ENCODE data around the gene RTRAF. TPM values are rescaled to one million over a fixed set of nuclear protein-coding genes. Genes with fewer than 3 reads are reported as not detected.

The RTRAF gene
- total RNA-seq, 1 donor from 2014 or later: 33.0 TPM

DNA sequence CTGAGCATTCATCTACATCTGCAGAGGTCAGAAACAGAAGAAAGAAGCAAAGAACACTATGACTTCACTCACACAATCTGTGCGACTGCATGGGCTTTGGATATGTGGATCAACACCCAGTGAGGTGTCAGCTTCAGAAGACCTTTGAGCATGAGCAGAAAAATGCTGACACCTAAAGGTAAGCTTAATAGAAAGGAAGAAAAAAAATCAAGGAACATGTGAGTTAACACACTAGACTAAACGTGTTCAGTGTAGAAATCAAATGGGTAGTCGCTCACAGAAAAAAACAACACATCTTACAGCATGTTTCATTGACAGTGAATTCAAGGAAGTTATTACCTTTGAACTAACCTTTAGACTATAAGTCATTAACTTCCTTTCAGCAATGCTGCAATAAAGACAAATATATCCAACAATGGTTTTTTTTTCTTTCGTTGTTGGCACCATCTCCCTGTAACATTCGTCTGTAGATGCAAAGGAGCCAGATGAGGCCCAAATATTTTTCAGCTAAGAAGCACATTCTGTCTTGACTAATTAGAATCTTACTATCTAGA lies 30.9 kb downstream of the RTRAF start:
- no peak for FAIRE-seq

DNA sequence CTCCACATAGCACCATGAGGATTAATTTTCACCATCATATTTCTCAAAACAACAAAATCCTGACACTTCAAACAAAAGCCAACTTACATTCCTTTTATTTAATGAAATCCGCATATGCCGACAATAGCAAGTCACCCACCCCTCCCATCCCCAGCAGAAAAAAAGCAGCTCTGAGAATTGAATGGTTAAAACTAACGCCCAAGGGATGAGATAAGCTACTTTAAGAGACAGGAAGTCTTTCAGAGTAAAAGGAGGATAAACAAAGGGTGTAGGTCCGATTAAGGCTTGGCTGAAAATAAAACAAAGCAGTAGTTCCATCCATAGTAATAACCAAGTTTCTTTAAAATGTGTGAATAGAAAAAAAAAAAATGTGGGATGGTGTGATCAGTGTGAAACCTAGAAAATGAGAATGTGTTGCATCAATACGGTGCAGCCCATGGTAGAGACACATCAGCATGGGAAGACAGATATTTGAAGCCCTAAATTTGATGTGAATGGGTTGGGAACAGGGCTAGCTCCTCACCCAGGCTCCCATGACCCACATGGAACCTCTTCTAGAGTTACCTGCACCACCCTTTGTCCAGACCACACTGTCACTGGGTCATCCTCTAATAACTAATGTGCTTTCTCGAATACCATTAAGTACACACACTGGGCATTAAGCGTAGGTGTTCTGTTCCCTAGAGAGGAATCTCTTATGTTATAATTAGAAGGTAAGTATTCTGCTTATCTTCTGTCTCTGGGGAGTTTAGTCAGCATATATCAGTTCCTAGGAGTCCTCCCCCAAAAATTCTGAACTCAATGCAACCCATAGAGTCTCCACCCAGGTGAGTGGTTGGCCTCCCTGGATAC lies 31.7 kb downstream of the RTRAF start:
- DNase-seq (ENCODE audit: low spot score in 2 of 2): no peak
- no peak for FAIRE-seq

More for the DNA sequence above, 30.9 kb downstream of the RTRAF start:
- no peak for DNase-seq (ENCODE audit: low spot score in 2 of 2)

DNA sequence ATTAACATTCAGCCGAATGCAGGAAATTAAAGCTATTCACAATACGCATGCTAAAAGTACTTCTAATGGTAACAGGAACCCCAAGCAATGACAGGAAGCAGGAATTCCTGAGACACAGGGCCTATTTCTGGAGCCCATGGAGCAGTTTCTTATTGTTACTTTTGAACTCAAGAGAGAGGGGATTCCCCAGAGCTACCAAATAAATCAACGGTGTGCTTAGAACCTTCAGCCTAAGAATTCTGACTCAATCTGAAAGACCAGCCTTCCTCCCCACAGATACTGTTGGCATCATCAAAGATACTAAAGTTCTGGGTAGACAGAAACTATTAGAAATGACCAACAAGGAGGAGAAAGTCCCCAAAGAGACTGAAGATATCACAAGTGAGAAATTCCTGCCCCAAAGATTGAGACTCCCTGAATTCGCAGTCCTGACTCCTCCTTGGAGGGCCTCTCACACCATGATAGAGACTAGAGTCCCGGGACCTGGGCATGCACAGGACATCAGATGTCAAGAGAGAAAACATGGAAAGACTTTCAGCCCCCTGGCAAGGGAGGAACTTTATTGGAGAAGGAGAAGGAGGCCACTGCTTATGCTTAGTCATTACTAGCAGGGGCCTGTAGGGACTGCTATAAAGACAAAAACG lies 32.7 kb downstream of the RTRAF start:
- no peak for FAIRE-seq
- DNase-seq (ENCODE audit: low spot score in 2 of 2): no peak

DNA sequence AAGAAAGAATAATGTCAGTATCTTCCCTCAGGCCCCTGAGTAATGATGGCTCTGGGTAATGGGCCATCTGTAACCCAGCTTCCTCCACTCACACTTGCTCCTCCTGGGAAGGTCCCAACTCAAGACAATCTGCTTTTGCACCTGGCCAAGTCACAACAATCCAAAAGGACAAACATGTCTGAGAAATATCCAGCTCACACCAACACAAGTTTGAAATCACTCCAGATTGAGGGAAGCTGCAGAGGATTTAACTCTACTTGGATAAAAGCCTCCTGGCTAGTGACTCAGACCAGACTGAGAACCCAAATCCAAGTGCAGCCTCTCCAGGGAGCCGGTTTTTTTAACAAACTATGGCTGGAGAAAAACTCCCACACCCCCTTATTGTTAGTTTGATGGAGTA lies 34.2 kb downstream of the RTRAF start:
- FAIRE-seq (no peak), DNase-seq (ENCODE audit: low spot score in 2 of 2) (no peak)

DNA sequence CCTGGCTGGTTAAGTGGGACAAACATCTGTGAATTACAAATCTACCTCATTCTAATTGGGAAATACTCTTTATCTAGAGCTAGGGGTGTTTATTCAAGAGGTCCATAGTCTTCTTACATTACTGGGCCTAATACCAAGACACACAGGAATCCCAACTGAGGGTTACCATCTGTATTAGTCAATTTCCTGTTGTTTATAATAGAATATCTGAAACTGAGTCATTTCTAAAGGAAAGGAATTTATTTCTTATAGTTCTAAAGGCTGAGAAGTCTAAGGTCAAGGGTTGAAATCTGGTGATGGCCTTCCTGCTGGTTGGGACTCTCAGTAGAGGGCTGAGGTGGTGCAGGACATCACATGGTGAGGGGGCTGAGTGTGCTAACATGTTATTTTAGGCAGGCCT lies 36.0 kb downstream of the RTRAF start:
- FAIRE-seq (no peak), DNase-seq (ENCODE audit: low spot score in 2 of 2) (no peak)

DNA sequence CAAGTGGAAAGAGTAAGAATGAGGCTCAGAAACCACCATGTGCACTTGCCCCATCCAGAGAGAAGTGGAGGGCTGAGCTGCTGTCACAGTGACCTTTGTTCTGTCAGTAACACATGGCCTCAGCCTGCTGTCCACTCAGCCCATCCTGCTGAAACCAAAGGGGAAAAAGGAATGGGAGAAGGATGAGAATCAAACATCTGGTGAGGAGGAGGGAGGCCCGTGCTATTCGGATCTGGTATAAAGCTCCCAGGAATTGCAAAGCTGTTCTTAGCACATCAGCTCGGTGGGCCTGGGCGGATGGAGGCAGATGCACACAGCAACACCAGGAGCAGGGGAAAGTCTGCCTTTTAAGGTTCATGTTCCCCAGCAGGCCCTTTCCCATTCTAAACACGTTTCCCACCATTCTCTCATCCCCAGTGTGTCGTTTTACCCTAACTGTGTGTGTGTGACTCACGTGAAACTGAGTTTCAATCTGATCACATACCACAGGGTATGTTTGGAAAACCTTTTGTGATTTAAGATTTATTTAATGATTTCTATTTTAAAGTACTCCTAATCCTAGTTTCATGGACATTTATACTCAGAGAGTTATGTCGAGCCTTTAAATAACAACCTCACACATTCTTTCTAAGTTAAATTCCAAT lies 36.8 kb downstream of the RTRAF start:
- FAIRE-seq: no peak
- no peak for DNase-seq (ENCODE audit: low spot score in 2 of 2)

DNA sequence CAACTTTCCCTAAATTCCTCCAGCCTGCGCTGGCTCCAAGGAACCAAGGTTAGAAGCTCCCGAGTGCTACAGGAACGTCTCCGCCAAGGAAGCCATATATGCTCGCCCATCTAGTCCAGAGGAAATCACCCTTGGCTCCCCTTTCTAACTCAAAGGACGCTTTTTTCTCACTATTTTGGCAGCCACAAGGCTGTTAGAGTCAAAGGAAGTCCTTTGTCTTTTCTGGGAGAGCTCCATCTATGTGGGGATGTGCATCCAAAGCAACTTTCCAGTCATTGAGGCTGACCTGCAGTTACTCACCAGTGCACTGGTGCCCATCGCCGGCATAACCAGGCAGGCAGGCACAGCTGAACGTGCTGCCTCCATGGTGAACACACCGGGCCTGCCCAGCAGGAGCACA lies 37.6 kb downstream of the RTRAF start:
- FAIRE-seq (no peak), DNase-seq (ENCODE audit: low spot score in 2 of 2) (peak in 1 of 2 donors; percentile 32)

DNA sequence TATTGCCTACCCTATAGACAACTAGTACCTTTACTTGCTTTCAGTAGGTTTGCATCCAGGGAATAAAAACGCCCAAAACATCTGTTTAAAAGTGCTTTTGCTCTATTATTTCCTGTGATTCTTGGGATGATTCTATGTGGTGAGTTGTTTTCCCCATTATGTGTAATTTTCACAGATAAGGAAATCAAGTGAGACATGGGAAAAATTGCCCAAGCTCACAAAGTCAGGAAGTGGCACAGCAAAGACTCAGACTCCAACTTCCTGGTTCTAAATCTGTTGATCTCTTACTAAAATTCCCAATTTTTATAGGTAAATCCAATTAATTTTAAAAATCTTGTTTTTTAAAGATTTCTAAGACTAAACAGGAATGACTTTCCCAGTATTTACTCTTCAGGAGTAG lies 40.5 kb downstream of the RTRAF start:
- DNase-seq (ENCODE audit: low spot score in 2 of 2): no peak
- FAIRE-seq: no peak

DNA sequence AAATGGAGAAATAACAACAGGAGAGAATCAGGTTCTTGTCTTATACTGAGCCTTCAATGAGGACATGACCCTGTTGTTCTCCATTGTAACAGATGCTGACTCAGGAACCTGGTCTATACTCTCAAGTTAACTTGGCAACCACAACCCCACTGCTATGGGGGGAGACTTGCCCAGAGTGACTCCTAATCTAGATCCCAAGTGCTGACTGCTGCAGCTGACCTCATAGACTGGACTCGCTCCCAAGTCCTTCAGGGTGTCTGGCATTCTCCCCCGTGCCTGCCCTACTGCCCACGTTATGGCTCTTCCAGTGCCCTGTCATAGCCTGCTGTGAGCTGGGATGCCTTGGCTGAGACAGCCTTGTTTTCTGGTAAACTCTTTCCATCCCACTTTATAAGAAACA lies 42.4 kb downstream of the RTRAF start:
- DNase-seq (ENCODE audit: low spot score in 2 of 2) (no peak), FAIRE-seq (no peak)

DNA sequence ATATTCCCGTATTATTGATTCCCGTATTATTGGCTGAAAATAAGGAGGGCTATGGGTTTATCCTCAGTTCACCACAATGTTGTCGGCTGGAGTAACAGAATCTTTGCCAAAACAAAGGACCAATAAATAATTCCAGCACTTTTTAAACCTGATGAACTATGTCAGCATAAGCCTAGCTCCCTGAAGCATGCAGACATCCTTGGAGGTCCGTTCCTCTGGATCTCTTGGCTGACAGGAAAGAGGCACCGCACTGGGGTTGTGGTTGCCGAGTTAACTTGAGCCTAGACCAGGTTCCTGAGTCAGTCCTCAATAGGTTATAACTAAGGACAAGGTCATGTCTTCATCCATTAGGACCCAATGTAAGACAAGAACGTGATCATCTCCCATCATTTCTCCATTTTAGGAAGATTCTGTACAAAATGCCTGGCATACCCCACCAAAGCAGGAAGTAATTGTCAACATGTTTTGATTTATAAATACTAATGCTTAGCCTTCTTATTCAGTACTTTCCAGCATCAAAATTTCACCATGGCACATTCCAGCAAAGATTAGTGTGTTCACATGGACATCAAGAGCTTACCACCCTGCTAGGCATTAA lies 43.0 kb downstream of the RTRAF start:
- DNase-seq (ENCODE audit: low spot score in 2 of 2) (no peak), FAIRE-seq (no peak)

DNA sequence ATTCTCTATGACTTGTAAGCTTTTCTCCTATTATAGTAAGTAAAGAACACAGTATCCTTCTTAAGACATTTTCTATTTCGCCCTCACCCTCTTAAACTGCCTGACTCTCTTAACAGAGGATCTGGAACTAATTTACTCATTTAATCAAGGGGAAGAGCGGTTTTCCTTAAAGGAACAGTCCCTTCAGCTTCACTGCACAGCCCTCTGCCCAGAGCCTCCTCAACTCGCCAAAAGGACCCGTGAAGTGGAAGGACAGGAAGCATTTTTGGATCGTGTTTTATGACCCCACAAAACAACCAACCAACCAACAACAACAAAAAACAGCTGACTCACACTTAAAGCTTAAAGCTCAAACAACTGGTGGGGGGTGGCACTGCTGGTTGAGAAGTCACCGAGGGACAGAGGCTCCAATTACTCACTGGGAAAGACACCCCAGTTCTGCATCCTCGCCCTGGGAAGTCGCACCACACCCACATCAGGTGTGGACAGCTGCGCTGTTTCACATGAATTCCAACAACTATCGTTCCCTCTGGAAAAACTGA lies 43.8 kb downstream of the RTRAF start:
- FAIRE-seq (no peak), DNase-seq (ENCODE audit: low spot score in 2 of 2) (no peak)

DNA sequence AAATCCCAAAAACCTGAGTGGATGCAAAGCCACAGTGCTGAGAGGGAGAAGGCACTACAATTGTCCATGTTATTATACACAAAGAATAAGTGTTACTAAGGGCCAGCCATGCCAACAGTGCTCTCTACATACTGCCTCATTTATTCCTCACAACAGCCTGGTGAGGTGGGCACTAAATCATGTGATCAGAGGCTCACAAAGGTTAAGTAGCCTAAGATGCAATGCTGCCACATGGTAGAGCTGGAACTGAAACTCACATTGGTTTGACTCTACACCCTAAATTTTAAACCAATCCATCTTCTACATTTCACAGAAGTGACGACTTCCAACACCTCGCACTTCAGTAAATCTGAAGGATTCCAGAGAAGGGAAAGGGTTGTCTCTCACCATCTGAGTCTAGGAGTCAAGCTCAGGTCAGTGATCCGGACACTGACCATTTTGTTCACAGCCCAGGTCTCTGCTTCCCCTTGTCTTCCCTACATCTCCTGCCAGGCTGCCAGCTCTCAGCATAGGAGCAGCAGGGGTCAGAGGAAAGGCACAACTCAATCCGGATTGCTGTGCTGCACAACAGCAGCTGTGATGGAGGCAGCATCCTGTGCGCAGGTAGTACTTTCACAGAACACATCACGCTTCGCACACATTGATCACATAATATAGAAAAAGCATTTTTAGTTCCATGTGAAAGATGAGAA lies 49.9 kb downstream of the RTRAF start:
- FAIRE-seq (no peak), DNase-seq (ENCODE audit: low spot score in 2 of 2) (no peak)

DNA sequence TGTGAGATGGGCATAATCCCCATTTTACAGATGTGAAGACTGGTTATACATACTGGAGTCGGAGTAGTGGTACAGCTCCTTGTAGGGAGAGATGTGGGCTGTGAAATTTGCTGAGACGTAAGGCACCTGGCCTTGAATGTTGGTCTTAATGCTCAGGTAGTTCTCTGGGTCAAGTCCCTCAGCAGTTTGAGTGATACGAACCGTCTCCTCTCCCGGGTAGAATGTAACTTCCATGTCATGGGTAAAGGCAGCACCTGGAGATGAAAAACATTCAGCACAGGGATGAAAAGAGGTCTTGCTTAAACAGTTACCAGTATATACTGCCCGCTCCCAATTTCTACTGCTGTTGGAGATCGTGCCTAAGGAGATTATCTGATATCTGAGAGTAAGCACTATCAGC lies 51.3 kb downstream of the RTRAF start:
- FAIRE-seq (no peak), DNase-seq (ENCODE audit: low spot score in 2 of 2) (no peak)

DNA sequence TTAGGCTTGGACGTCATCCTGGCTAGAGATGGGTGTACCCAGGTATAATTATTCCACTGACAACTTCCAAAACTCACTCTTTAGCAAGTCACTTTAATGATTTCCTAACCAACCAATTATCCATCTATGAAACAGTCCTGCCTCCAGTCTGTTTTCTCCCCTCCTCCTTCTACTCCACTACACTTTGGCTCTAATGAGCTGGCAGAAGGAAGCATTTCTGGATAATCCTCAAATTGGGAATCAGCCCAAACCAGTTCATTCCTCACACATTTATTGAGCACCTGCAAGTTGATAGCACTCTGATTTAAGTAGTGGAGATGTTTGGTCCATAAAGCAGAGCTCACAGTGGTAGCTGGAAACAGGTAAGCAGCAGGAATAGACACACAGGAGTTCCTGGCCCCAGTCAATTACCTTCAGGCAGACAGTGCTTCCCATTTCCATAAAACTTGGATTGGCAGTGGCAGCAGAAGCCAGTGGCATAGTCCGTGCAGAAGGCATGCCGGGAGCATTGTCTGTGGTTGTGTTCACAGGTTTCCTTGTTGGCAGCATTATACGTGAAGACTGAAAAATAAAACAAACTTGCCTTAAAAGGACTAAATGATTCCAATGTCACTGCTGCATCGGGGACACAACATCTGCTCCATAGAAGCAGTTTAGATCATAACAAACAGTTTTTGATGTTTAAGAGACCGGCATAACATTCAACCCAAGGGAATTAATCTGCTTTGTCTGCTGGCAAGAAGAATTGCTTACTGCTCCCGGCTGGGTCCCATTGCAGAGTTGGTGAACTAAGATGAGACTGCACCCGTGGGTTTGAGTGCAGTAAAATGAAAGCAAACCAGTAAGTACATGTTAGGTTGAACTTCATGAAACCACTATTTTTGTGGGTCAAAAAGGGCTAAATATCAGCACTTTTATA lies 53.3 kb downstream of the RTRAF start:
- no peak for DNase-seq (ENCODE audit: low spot score in 2 of 2)
- FAIRE-seq: no peak

DNA sequence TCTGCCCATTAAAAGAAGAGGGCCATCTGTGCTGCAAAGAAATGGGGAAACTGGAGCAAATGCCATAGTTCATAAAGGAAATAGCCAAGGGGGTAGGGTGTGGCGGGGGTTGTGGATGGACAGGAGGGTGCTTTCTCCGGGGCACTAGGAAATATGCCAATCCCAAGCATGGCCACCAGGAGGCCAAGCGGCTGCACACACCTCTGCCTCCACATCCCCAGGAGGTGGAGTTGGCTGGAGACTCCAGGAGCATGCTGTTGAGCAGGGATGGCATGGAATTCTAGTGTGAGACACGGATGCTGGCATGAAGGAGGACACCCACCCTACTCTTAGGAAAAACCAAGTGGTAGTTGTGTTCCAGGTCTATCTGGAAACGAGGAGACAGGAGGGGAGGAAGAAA lies 54.3 kb downstream of the RTRAF start:
- DNase-seq (ENCODE audit: low spot score in 2 of 2): no peak

DNA sequence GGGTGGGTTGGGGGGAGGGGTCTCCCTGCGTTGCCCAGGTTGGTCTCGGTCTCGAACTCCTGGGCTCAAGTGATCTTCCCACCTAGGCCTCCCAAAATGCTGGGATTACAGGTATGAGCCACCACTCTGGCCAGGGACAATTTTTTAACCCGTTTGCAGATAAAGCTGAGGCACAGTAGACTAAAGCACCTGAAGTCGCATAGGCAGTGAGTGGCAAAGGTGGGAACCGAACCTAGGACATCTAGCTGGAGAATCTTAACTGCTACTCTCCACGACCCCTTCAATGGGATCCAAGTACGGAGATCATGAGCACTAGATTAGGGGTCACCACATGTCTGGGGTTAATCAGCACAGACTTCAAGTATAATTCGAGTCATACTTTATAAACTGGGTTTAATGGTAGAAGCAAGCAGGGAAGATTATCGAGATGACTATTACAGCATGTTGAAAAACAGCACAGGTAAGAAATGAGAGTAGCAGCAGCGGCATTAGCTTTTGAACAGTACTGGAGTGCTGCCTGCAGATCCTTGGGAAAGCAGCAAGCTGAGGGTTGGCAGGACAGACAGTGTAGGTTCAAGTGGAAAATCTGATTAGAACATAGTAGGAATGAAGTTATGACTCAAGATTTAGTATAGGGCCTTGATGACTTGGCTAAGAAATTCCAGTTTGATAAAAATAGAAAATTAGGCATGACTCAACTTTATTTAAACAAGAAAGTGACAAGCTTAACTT lies 55.6 kb downstream of the RTRAF start:
- FAIRE-seq: no peak
- DNase-seq (ENCODE audit: low spot score in 2 of 2): no peak

More for the DNA sequence above, 54.3 kb downstream of the RTRAF start:
- no peak for FAIRE-seq

DNA sequence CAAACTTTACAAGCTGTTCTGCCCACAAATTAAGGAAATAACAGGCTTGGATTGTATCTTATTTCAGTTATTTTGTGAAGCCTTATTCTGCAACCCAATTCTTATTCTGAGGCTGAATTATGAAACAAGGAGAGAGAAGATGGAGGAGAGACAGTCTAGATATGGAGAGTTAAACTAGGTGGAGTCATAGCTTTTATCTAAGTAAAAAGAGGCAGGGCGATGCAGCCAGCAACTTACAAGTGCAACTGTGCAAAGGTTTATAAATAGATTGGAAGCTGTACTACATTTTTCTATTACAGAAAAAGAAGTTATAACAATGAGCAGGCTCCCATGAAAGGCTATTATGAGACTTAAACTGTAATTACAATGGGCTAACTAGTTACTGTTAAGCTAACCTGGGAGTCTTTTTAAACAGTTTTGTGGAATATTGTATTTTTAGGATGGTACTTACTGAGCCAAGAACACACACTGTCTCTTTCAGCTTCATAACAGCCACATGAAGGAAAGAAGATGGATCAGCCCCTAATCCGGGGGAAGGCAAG lies 57.1 kb downstream of the RTRAF start:
- no peak for DNase-seq (ENCODE audit: low spot score in 2 of 2)
- FAIRE-seq: no peak

DNA sequence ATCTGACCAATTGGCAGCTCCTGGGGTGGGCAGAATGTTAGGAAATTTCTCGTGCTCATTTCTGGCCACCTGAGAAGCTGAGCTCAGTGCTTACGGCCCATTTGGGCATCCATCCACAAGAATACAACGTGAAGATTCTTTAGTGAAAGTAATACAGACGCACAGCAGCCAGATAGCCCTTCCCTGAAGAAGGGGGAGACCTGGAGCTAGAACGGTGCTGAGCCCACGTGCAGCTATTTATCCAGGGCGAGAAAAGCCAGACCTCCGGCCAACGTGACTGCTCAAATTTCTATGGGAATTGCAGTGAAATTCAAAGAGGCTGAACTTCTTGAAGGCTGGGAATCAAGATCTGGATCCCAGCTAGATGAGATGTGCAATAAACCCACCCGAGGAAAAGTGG lies 58.8 kb downstream of the RTRAF start:
- DNase-seq (ENCODE audit: low spot score in 2 of 2): no peak
- FAIRE-seq: no peak
